HG02852 (cell line): ENCODE results near the gene CCDC183.
"Not testable (repeated sequence)": the region's sequence is repeated elsewhere in the genome, so short reads cannot be mapped to it uniquely, and the experiment has no call there.

Source experiments
- ATAC-seq: cut with Tn5 transposase; IDR thresholded peaks from one replicate; pipeline ENCODE4 v1.9.1; 2021; ENCODE audit warnings: mild to moderate bottlenecking, moderate library complexity; ENCODE audit not compliant: unreplicated experiment

Gene CCDC183

GRCh38 chr9:136799079-136799853, 3.1 kb downstream of the CCDC183 start:
- no peak for ATAC-seq

GRCh38 chr9:136799854-136800657, 3.9 kb downstream of the CCDC183 start:
- ATAC-seq: no peak

GRCh38 chr9:136802321-136802720, 6.2 kb downstream of the CCDC183 start:
- no peak for ATAC-seq

GRCh38 chr9:136803009-136803550, 6.9 kb downstream of the CCDC183 start:
- ATAC-seq: not testable (repeated sequence)

GRCh38 chr9:136803551-136804508, 7.7 kb downstream of the CCDC183 start:
- no peak for ATAC-seq

- no peak for ATAC-seq
Measured at GRCh38 chr9:136804509-136805206, 8.5 kb downstream of the CCDC183 start.

DNA sequence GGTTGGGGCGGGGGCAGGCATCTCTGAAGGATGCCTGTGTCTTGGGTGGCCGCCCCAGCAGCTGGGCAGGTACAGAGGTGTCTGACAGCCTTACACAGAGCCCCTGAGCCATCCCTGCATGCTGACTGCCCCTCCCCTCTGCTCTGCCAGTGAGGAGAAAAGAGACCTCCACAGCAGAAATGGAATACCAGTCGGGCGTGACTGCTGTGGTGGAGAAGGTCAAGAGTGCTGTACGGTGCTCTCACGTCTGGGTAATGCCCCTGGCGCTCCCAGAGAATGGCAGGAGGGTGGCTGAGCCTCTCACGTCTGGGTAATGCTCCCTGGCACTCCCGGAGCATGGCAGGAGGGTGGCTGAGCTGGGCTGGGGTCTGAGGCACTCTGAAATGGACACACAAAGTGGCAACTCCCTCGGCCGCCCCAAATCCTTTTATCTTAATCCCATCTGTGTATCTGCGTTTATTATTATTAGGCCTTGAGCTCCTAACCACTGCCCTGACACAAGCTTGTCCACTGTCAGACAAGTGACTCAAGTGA, 9.1 kb downstream of the CCDC183 start:
- no peak for ATAC-seq

DNA sequence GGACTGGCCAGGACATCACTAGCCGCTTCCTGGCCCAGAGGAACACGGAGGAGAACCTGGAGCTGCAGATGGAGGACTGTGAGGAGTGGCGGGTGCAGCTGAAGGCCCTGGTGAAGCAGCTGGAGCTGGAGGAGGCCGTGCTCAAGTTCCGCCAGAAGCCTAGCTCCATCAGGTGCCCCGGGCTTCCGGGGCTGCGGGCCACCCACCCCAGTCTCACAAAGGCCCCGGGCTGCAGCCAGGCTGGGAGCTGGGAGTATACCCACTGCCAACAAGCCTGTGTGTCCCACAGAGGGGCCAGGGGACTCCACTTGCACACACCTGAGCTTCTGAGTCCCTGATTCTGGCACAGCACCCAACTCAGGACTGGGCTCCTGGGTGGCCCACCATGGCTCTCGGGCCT, 9.9 kb downstream of the CCDC183 start:
- ATAC-seq: no peak

GRCh38 chr9:136806631-136807201, 10.6 kb downstream of the CCDC183 start:
- ATAC-seq: no peak

- ATAC-seq: peak; percentile 79
Measured at GRCh38 chr9:136807281-136808074, 11.3 kb downstream of the CCDC183 start, which contains the start of gene RABL6. Gene RABL6, plus strand, starts transcription at chr9:136807948. Its CDS starts 249 bp downstream, at chr9:136808197.

DNA sequence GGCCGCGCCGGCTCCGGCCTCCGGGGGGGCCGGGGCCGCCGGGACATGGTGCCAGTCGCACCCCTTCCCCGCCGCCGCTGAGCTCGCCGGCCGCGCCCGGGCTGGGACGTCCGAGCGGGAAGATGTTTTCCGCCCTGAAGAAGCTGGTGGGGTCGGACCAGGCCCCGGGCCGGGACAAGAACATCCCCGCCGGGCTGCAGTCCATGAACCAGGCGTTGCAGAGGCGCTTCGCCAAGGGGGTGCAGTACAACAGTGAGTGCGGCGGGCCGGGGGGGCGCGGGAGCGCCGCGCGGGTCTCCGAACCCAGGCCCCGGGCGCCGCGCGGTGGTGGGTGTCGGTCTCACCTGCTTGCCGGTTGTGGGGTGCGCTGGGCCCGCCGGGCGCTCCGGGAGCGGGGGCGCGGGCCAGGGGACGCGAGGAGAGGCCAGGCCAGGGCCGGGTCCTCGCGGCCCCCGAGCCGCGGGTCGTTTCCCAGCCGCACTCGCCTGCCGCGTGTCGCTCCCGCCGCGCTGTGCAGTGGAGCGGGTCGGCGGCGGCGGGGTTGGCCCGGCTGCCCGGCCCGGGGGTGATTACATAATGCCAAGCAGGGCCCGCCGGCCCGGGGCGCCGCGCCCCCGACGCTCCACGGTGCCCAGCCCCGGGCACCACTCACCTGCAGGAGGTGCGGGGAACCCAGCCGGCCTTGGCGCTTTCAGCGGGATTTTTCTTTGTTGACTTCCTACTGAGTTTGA, 12.1 kb downstream of the CCDC183 start:
- ATAC-seq: peak; percentile 36

GRCh38 chr9:136808806-136809158, 12.6 kb downstream of the CCDC183 start:
- ATAC-seq: no peak

- no peak for ATAC-seq
Measured at GRCh38 chr9:136814725-136815421, 18.7 kb downstream of the CCDC183 start.

- ATAC-seq: no peak
Measured at GRCh38 chr9:136815422-136815782, 19.3 kb downstream of the CCDC183 start.

DNA sequence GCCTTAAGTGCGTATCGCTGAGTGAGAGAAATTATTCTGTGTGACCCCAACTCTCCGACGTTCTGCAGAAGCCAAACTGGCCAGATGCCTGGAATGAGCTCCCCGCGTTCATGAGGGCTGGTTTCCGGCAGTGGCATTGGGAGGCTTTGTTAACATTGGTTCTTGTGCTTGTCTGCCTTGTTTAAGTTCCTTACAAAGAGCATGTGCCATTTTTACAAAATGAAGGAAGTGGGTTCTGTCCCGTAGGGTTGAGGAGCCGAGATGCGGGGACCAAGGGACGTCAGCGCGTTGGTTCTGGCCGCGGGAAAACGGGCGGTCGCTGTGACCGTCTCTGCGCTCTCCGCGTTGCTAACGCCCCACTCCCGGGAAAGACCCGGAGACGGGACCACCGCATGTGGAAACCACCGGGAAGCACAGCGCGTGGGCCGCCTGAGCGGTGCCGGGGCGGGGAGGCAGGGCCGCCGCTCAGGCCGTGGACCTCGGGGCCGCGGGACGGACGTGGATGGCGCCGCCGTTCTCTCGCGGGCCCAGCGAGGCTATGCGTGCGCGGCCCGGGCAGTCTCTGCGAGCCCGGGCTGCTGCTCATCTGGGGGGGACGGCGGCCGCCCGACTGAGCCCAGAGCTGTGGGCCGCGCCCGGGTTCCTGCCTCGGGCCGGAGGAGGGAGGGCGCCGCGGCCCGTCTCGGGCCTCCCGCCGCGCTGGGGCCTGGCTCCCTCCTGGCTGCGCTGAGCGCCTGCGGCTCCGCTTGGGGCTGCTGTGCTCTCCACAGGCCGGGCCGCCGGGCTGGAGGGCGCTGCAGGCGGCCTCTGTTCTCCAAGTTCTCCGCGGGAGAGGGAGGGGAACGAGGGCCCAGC, 25.1 kb downstream of the CCDC183 start:
- ATAC-seq: no peak

DNA sequence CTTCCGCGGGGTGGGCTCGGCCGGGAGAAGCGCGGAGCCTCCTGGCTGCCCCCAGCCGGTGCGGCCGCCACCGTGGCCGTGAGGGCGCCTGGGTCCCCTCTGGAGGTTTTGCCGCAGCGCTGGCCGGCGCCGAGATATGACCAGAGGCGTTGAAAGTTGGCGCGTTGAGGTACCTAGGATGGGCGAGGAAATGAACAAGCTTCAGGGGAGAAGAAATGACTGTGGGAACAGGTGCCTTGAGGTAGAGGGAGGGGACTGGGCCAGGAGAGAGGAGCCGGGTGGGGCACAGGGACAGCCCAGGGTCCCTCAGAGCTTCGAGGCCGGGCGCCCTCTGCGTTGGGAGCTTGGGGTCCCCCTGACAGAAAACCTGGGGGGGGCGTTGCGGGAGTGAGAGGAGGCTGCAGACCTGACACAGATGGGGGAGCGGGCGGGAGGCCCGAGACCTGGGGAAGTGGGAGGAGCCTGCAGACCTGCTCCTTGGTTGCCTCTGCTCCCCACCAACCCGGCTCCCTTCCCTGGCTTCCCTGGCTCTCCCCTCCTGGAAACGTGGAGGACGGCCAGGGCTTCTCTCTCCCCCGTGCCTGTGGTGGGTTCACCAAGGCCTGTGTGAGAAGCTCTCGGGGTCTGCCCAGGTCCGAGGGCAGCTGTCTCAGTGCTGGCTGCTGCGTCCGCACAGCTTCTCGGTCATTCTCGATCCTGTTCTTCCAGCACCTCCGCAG, 25.8 kb downstream of the CCDC183 start:
- no peak for ATAC-seq
